Liver (tissue), 3 donors: ENCODE measurements around the gene DSCAML1.

Experiments
- ATF3 ChIP-seq: IDR thresholded peaks from 2 replicates; pipeline ENCODE4 v1.6.1; 2016; ENCODE audit warnings: antibody characterized with exemption
- CTCF ChIP-seq: fragments of 150-350 bp; IDR thresholded peaks from 2 replicates; pipeline ENCODE4 v1.5.1; 2017; ENCODE audit warnings: improper control_type of control experiment, low read depth, low read length; ENCODE audit not compliant: missing input control
- EGR1 ChIP-seq, 2 donors: IDR thresholded peaks; 2 replicates each; pipeline ENCODE4 v1.6.1; 2016 to 2018; ENCODE audit warnings: antibody characterized with exemption in 2 of 2, low read depth in 2 of 2
- FOXA1 ChIP-seq: IDR thresholded peaks from 2 replicates; pipeline ENCODE4 v1.6.1; 2016; ENCODE audit warnings: antibody characterized with exemption
- GABPA ChIP-seq, 2 donors: IDR thresholded peaks in 1 of 2; conservative IDR thresholded peaks in 1 of 2; 2 replicates each; pipeline ENCODE4 v1.6.1; 2016; ENCODE audit warnings: antibody characterized with exemption in 2 of 2, mild to moderate bottlenecking in 1 of 2, moderate library complexity in 1 of 2
- REST ChIP-seq: IDR thresholded peaks from 2 replicates; pipeline ENCODE4 v1.6.1; 2016; ENCODE audit warnings: antibody characterized with exemption, mild to moderate bottlenecking
- SP1 ChIP-seq: IDR thresholded peaks from 2 replicates; pipeline ENCODE4 v1.6.1; 2018; ENCODE audit warnings: antibody characterized with exemption, mild to moderate bottlenecking
- ZBTB33 ChIP-seq: IDR thresholded peaks from 2 replicates; pipeline ENCODE4 v1.6.1; 2016; ENCODE audit warnings: antibody characterized with exemption
- donor health status: healthy.
- donor health status: healthy.

GRCh38 chr11:117734601-117735024 lies 62.4 kb downstream of the DSCAML1 start:
- TF ChIP-seq CTCF (no peak), ATF3 (no peak), GABPA (IDR thresholded peaks at IDR 0.05 in 1 of 2, conservative IDR thresholded peaks at IDR 0.05 in 1 of 2) (no peak), EGR1 (IDR thresholded peaks at IDR 0.05; ENCODE audit: low read depth in 2 of 2) (no peak), REST (no peak), ZBTB33 (no peak), FOXA1 (no peak), SP1 (no peak)
